ENCODE results near the gene GUCY1A1.

Gene GUCY1A1

GRCh38 chr4:155692361-155692760 lies 25.7 kb downstream of the GUCY1A1 start:
- DNase-seq (ENCODE audit: low spot score) (no peak), FAIRE-seq (no peak)

GRCh38 chr4:155693015-155693663 lies 26.5 kb downstream of the GUCY1A1 start:
- FAIRE-seq (no peak), DNase-seq (ENCODE audit: low spot score) (no peak)

GRCh38 chr4:155694100-155694785 lies 27.6 kb downstream of the GUCY1A1 start:
- DNase-seq (ENCODE audit: low spot score) (no peak), FAIRE-seq (no peak)

GRCh38 chr4:155696226-155696625 lies 29.6 kb downstream of the GUCY1A1 start:
- no peak for FAIRE-seq
- DNase-seq (ENCODE audit: low spot score) = no peak

- no peak for DNase-seq (ENCODE audit: low spot score)
- FAIRE-seq = no peak
Observed at GRCh38 chr4:155696726-155697125, 30.1 kb downstream of the GUCY1A1 start.

GRCh38 chr4:155701827-155702226 lies 35.2 kb downstream of the GUCY1A1 start:
- DNase-seq (ENCODE audit: low spot score) = no peak
- FAIRE-seq = no peak

GRCh38 chr4:155703486-155704247 lies 37.0 kb downstream of the GUCY1A1 start:
- FAIRE-seq (no peak), DNase-seq (ENCODE audit: low spot score) (no peak)

- FAIRE-seq = no peak
- DNase-seq (ENCODE audit: low spot score) = no peak
Observed at GRCh38 chr4:155704841-155705404, 38.3 kb downstream of the GUCY1A1 start.

- no peak for FAIRE-seq
- DNase-seq (ENCODE audit: low spot score) = no peak
Observed at GRCh38 chr4:155705664-155706063, 39.0 kb downstream of the GUCY1A1 start.

GRCh38 chr4:155706147-155706546 lies 39.5 kb downstream of the GUCY1A1 start:
- FAIRE-seq = no peak

GRCh38 chr4:155707251-155707650 lies 40.6 kb downstream of the GUCY1A1 start:
- DNase-seq (ENCODE audit: low spot score) (no peak), FAIRE-seq (no peak)

More at GRCh38 chr4:155706147-155706546, 39.5 kb downstream of the GUCY1A1 start:
- no peak for DNase-seq (ENCODE audit: low spot score)

- DNase-seq (ENCODE audit: low spot score) (no peak), FAIRE-seq (no peak)
Observed at GRCh38 chr4:155708782-155709181, 42.1 kb downstream of the GUCY1A1 start.

GRCh38 chr4:155709918-155710317 lies 43.3 kb downstream of the GUCY1A1 start:
- FAIRE-seq (no peak), DNase-seq (ENCODE audit: low spot score) (no peak)

GRCh38 chr4:155711556-155711955 lies 44.9 kb downstream of the GUCY1A1 start:
- FAIRE-seq = no peak

GRCh38 chr4:155712846-155713245 lies 46.2 kb downstream of the GUCY1A1 start:
- FAIRE-seq (no peak), DNase-seq (ENCODE audit: low spot score) (no peak)

More at GRCh38 chr4:155711556-155711955, 44.9 kb downstream of the GUCY1A1 start:
- DNase-seq (ENCODE audit: low spot score) = no peak

GRCh38 chr4:155713911-155714310 lies 47.3 kb downstream of the GUCY1A1 start:
- no peak for DNase-seq (ENCODE audit: low spot score)
- FAIRE-seq = no peak

- DNase-seq (ENCODE audit: low spot score) = no peak
- no peak for FAIRE-seq
Observed at GRCh38 chr4:155722336-155722735, 55.7 kb downstream of the GUCY1A1 start.

GRCh38 chr4:155722816-155723499 lies 56.3 kb downstream of the GUCY1A1 start:
- DNase-seq (ENCODE audit: low spot score) (no peak), FAIRE-seq (no peak)

- DNase-seq (ENCODE audit: low spot score) (no peak), FAIRE-seq (no peak)
Observed at GRCh38 chr4:155724731-155725130, 58.1 kb downstream of the GUCY1A1 start.

- no peak for DNase-seq (ENCODE audit: low spot score)
- no peak for FAIRE-seq
Observed at GRCh38 chr4:155734065-155734464, 67.4 kb downstream of the GUCY1A1 start.

- DNase-seq (ENCODE audit: low spot score) (no peak), FAIRE-seq (no peak)
Observed at GRCh38 chr4:155734951-155735350, 68.3 kb downstream of the GUCY1A1 start.
